IgD-negative memory B cell (primary cell): ENCODE data around the gene CD44. TPM values are rescaled to one million over a fixed set of nuclear protein-coding genes. Genes with fewer than 3 reads are reported as not detected.
"Not testable (repeated sequence)": the region's sequence is repeated elsewhere in the genome, so short reads cannot be mapped to it uniquely, and the experiment has no call there.

Experiments used
- H3K27ac Mint-ChIP-seq, 3 donors: one replicate each; pipeline ENCODE4 v1.8.0; 2020 to 2022; ENCODE audit warnings: mild to moderate bottlenecking in 3 of 3, mixed read lengths in 3 of 3, moderate library complexity in 1 of 3
- H3K27me3 Mint-ChIP-seq: one replicate; pipeline ENCODE4 v1.8.0; 2021; ENCODE audit warnings: mixed read lengths
- H3K36me3 Mint-ChIP-seq: one replicate; pipeline ENCODE4 v1.8.0; 2020; ENCODE audit warnings: mild to moderate bottlenecking, mixed read lengths
- H3K4me1 Mint-ChIP-seq, 3 donors: one replicate each; pipeline ENCODE4 v1.8.0; 2020 to 2022; ENCODE audit warnings: mixed read lengths in 3 of 3, mild to moderate bottlenecking in 1 of 3
- H3K4me3 Mint-ChIP-seq, 4 donors: one replicate each; pipeline ENCODE4 v1.8.0; 2020 to 2022; ENCODE audit warnings: mild to moderate bottlenecking in 4 of 4, mixed read lengths in 4 of 4, moderate library complexity in 3 of 4
- H3K9me3 Mint-ChIP-seq, 3 donors: one replicate each; pipeline ENCODE4 v1.8.0; 2020 to 2021; ENCODE audit warnings: mixed read lengths in 3 of 3, mild to moderate bottlenecking in 1 of 3
- polyA plus RNA-seq: library from polyadenylated mRNA; unstranded; fragments of 300-500 nt; fragmentation: Illumina TruSeq; gene quantifications from one replicate; pipeline ENCODE4 v1.2.3, GENCODE V29; 2021

The CD44 gene
- polyA plus RNA-seq, 1 donor from 2014 or later, result 176 TPM

DNA sequence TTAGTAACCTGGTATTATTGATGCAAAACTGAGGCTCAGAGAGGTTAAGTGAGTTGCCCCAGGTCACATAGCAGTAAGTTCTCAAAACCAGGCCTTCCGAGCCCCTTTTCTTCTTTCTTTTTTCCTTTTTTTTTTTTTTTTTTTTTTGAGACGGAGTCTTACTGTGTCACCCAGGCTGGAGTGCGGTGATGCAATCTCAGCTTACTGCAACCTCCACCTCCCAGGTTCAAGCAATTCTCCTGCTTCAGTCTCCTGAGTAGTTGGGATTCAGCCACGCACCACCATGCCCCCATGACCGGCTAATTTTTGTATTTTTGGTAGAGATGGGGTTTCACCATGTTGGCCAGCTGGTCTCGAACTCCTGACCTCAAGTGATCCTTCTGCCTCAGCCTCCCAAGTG is 87.8 kb downstream of the CD44 start:
- H3K4me1 Mint-ChIP-seq, H3K27me3 Mint-ChIP-seq: not testable (repeated sequence)

DNA sequence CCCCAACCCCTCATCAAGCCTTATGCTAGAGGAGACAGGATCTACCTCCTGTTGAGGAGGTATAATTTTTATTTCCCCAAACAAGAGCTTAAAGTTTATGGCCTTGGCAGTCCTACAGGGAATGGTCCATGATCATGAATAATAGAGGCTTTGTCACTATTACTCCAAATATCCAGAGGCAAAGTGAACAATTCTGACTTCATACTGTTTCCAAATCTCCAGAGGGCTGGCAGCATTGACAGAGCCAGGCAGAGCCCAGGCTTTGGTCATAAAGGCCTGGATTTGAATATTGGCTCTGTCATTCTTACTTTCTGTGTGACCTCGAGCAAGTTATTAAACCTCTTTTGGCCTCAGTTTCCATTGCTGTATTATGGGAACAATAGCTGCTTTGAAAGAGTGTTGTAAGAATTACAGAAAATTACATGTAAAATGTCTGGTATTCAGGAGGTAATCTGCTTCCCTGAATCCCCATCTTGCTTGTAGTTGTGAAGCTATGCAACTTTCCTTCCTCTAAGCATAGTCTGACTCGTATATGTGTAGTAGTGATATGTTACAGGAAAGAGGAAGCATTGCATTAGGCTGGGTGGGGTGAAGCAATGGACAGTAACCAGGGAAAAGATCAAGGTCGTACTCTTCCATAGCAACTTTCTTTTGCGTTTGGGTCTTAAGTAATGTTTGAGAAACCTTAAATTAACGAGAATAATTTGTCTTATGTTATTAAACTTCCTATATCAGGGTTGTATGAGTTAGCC is 88.8 kb downstream of the CD44 start:
- peaks cover 20% of the 10 kb centered on the region for H3K36me3 Mint-ChIP-seq
- peak overlapping the region in 2 of 3 donors; percentile 0 to 81 for H3K27ac Mint-ChIP-seq
- H3K27me3 Mint-ChIP-seq, result no peaks in the 10 kb centered on the region
- peaks cover 0 to 4% (median 0%) of the 10 kb centered on the region in 3 donors for H3K9me3 Mint-ChIP-seq
- H3K4me1 Mint-ChIP-seq, result peaks cover 0 to 7% (median 0%) of the 10 kb centered on the region in 3 donors
- H3K4me3 Mint-ChIP-seq, result no peak overlapping the region

More for the DNA sequence above, 87.8 kb downstream of the CD44 start:
- not testable (repeated sequence) for H3K4me3 Mint-ChIP-seq, H3K9me3 Mint-ChIP-seq
- peak overlapping the region in 2 of 3 donors; percentile 13 to 46 for H3K27ac Mint-ChIP-seq
- peaks cover 17% of the 10 kb centered on the region for H3K36me3 Mint-ChIP-seq

DNA sequence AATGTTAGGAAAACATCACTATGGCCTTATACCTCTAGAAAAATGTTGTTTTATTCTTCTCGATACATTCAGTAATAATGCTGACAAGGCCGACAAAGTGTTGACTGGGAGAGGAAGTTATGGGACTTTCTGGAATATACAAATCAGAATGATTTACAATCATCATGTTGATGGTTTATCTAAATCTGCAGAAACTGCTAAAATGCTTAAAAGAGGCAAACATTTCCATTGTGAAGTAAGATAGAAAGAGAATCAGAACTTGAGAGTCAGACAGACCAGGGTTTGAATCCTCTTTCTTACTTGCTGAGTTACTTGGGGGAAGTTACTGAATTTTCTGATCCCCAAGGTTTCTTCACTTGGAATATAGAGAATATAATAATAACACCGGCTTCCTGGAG is 89.4 kb downstream of the CD44 start:
- Mint-ChIP-seq H3K27ac (peak overlapping the region in 1 of 3 donors; percentile 81), H3K9me3 (peaks cover 0 to 7% (median 0%) of the 10 kb centered on the region in 3 donors), H3K27me3 (no peaks in the 10 kb centered on the region), H3K36me3 (peaks cover 18% of the 10 kb centered on the region), H3K4me3 (no peak overlapping the region), H3K4me1 (peaks cover 0 to 7% (median 1%) of the 10 kb centered on the region in 3 donors)

DNA sequence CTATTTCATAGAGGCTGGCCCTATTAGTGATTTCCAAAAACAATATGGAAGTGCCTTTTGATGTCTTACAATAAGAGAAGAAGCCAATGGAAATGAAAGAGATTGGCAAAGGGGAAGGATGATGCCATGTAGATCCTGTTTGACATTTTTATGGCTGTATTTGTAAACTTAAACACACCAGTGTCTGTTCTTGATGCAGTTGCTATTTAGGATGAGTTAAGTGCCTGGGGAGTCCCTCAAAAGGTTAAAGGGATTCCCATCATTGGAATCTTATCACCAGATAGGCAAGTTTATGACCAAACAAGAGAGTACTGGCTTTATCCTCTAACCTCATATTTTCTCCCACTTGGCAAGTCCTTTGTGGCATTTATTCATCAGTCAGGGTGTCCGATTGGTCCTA is 91.4 kb downstream of the CD44 start:
- H3K4me1 Mint-ChIP-seq, result peaks cover 3 to 13% (median 7%) of the 10 kb centered on the region in 3 donors
- peak overlapping the region in 1 of 3 donors; percentile 10 for H3K27ac Mint-ChIP-seq
- peaks cover 0 to 7% (median 0%) of the 10 kb centered on the region in 3 donors for H3K9me3 Mint-ChIP-seq
- peaks cover 17% of the 10 kb centered on the region for H3K36me3 Mint-ChIP-seq
- no peaks in the 10 kb centered on the region for H3K27me3 Mint-ChIP-seq
- H3K4me3 Mint-ChIP-seq, result no peak overlapping the region

DNA sequence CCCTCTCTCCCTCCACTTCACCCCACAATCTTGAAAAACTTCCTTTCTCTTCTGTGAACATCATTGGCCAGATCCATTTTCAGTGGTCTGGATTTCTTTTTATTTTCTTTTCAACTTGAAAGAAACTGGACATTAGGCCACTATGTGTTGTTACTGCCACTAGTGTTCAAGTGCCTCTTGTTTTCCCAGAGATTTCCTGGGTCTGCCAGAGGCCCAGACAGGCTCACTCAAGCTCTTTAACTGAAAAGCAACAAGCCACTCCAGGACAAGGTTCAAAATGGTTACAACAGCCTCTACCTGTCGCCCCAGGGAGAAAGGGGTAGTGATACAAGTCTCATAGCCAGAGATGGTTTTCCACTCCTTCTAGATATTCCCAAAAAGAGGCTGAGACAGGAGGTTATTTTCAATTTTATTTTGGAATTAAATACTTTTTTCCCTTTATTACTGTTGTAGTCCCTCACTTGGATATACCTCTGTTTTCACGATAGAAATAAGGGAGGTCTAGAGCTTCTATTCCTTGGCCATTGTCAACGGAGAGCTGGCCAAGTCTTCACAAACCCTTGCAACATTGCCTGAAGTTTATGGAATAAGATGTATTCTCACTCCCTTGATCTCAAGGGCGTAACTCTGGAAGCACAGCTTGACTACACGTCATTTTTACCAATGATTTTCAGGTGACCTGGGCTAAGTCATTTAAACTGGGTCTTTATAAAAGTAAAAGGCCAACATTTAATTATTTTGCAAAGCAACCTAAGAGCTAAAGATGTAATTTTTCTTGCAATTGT is 92.3 kb downstream of the CD44 start:
- Mint-ChIP-seq H3K4me1 (peaks cover 6 to 21% (median 13%) of the 10 kb centered on the region in 3 donors), H3K27me3 (no peaks in the 10 kb centered on the region), H3K4me3 (no peak overlapping the region), H3K27ac (peak overlapping the region in 1 of 3 donors; percentile 11), H3K9me3 (peaks cover 0 to 7% (median 0%) of the 10 kb centered on the region in 3 donors), H3K36me3 (peaks cover 17% of the 10 kb centered on the region)

DNA sequence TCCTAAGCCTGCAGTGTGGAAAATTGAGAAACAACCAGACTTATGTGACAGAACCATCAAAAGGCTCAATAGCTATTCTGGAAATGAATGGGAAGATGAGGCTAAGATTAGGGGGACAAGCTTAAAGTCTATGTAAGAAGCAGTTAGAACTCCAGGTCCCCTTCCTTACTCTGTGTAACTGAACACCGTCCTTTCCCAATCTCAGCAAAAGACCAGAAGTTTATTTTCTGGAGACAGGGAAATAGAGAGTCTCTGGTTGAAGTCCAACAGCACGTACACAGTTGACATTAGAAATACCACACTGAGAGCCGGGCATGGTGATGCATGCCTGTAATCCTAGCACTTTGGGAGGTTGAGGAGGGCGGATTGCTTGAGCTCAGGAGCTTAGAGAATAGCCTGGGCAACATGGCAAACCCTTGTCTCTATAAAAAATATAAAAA is 93.9 kb downstream of the CD44 start:
- Mint-ChIP-seq H3K36me3 (peaks cover 14% of the 10 kb centered on the region), H3K4me1 (peaks cover 10 to 31% (median 12%) of the 10 kb centered on the region in 3 donors), H3K27me3 (no peaks in the 10 kb centered on the region), H3K4me3 (no peak overlapping the region), H3K27ac (peak overlapping the region in 1 of 3 donors; percentile 6), H3K9me3 (peaks cover 0 to 7% (median 0%) of the 10 kb centered on the region in 3 donors)

DNA sequence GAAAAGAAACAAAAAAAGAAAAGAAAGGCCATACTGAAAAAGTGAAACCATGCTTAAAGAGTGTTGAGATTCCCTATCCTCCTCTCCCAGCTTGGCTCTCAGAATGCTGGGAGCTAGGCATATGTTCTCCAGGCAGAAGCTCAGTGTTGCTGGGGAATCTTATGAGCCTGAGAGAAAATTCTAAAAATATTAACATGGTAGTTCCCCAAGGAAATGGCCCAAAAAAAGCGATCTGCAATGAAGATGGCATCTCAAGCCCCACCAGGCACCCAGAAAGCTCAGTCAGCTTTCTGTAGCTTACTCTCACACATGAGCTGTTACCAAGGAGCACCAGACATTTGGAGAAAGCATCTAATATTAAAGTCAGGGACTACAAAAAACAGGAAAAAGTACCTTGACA is 94.5 kb downstream of the CD44 start:
- peaks cover 13 to 36% (median 17%) of the 10 kb centered on the region in 3 donors for H3K4me1 Mint-ChIP-seq
- peaks cover 0 to 7% (median 0%) of the 10 kb centered on the region in 3 donors for H3K9me3 Mint-ChIP-seq
- no peaks in the 10 kb centered on the region for H3K27me3 Mint-ChIP-seq
- peaks cover 14% of the 10 kb centered on the region for H3K36me3 Mint-ChIP-seq
- peak overlapping the region; percentile 12 to 54 (median 48) for H3K27ac Mint-ChIP-seq
- H3K4me3 Mint-ChIP-seq, result no peak overlapping the region

DNA sequence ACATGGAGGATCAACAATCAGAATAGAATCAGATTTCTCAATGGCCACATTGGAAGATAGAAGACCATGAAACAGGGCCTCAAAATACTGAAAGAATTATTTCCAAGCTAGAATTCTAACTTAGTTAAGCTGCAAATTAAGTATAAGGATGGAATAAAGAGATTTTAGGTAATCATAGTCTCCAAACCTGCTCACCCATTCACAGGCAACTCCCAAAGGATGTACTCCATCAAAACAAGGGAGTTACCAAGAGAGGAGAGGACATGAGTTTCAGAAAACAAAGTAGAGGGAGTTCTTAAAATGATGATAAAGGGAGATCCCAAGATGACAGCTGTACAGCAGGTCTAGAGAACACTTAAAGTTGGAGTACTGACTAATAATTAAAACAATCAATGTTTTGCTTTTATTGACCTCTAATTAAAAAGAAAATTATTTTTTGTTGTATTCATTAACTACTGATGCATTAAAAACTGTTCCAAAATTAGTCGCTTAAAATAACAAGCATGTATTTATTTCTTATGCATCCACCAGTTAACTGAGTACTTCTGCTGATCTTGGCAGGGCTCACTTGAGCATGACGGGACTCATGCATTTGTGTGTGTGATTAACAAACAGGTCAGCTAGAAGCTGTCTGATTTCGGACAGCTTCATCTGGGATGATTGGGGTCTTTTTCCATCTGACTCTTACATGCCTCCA is 95.6 kb downstream of the CD44 start:
- Mint-ChIP-seq H3K4me1 (peaks cover 13 to 36% (median 17%) of the 10 kb centered on the region in 3 donors), H3K4me3 (no peak overlapping the region), H3K27me3 (no peaks in the 10 kb centered on the region), H3K27ac (no peak overlapping the region), H3K9me3 (peaks cover 0 to 7% (median 0%) of the 10 kb centered on the region in 3 donors), H3K36me3 (peaks cover 9% of the 10 kb centered on the region)

DNA sequence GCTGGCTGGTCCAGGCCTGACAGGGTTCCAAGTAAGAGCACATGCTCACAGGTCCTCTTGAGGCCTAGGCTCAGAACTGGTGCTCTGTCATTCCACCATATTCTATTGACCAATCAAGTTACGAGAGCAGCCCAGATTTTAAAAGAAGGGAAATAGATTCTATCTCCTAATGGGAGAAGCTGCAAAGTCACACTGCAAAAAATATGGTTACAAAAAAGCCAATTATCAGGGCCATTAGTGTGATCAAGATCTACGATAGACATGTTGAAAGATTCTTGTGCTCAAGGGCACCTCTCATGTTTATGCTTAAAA is 96.1 kb downstream of the CD44 start:
- Mint-ChIP-seq H3K9me3 (peaks cover 0 to 7% (median 0%) of the 10 kb centered on the region in 3 donors), H3K4me3 (no peak overlapping the region), H3K4me1 (peaks cover 13 to 36% (median 18%) of the 10 kb centered on the region in 3 donors), H3K27me3 (no peaks in the 10 kb centered on the region), H3K27ac (no peak overlapping the region), H3K36me3 (peaks cover 9% of the 10 kb centered on the region)

DNA sequence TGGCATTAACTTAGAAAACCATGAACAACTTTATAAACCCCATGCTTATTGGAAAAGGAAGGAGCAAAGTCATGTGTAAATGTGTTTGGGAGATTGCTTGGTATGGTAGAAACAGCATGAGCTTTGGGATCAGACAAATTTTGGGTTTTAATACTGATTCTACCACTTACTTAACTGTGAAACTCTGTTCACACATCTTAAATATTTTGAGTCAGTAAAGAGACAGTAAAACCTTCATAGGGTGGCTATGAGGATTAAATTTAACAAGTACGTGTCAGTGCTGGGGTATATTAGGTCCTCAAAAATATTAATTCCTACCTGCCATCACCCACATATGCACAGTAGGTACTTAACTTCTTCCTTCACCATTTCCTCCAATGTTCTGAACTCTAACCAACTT is 96.5 kb downstream of the CD44 start:
- H3K4me1 Mint-ChIP-seq, result peaks cover 13 to 36% (median 19%) of the 10 kb centered on the region in 3 donors
- H3K27ac Mint-ChIP-seq, result peak overlapping the region in 1 of 3 donors; percentile 6
- no peak overlapping the region for H3K4me3 Mint-ChIP-seq
- H3K27me3 Mint-ChIP-seq, result no peaks in the 10 kb centered on the region
- peaks cover 0 to 7% (median 0%) of the 10 kb centered on the region in 3 donors for H3K9me3 Mint-ChIP-seq
- H3K36me3 Mint-ChIP-seq, result peaks cover 6% of the 10 kb centered on the region

DNA sequence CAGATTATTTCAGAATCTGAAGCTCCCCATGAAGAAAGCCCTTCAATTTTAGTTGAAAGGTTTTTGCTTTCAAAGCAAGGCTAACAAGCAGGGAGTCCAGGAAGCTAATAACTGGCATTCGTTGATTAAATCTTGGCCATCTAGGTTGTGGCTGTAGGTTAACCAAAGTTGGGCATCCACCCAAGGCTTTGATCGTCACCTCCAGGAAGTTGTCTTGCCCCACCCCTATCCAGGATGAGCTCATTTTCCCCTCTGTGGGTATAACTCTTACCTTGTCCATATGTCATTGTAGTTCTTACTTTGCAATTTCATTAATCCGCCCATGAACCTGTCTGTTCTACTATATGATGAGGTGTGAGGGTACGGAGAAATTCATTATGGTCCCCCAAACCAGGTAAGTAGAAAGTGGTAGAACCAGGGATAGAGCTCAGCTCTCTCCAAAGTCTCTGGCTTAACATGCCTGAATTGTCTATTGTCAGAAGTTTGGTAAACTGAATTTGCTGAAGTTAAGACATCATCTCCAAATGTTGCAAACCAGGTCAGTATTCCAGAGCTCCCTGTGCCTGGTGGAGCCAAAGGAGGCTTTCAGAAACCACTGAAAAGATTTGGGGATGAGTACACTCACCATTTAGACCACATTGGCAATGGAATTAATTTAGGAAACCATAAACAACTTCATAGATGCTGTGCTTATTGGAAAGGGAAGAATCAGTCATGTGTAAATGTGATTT is 97.1 kb downstream of the CD44 start:
- no peaks in the 10 kb centered on the region for H3K27me3 Mint-ChIP-seq
- peak overlapping the region in 2 of 3 donors; percentile 6 to 11 for H3K27ac Mint-ChIP-seq
- peak overlapping the region in 1 of 4 donors; percentile 13 for H3K4me3 Mint-ChIP-seq
- H3K9me3 Mint-ChIP-seq, result peaks cover 0 to 7% (median 0%) of the 10 kb centered on the region in 3 donors
- H3K36me3 Mint-ChIP-seq, result peaks cover 3% of the 10 kb centered on the region
- H3K4me1 Mint-ChIP-seq, result peaks cover 13 to 36% (median 19%) of the 10 kb centered on the region in 3 donors

DNA sequence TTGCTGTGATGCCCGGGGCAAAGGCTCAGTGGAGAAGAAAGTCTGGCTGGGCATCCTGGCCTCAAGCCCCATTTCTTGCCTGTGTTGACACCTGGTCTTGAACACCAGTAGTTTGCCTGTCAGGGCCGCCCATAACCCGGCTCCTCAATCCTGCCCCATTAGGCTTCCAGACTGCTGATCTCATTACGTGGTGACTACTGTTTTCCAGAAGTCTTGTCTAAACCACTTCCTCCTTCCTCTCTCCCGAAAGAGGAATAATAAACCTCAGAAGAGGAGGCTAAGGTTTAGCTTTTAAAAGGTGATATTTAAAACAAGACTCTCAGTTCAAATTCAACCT is 97.7 kb downstream of the CD44 start:
- H3K36me3 Mint-ChIP-seq, result peaks cover 3% of the 10 kb centered on the region

DNA sequence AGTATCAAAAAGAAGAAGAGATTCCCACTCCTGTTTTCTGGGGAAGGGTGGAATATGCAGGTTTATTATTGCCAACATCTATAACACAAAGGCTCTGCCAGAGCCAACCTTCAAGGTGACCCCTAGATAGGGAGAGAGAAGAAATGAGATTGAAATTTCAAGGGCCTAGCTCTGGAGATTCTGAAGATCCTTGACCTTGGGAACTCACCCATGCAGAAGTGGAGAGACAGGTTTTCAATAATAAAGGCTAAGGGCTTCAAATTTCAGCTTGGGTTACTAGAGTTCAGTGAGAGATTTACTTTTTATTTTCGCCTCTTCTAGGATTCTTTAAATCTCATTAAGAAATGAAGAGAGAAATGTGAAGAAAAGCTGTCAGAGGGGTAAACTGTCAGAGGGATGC is 98.4 kb downstream of the CD44 start:
- Mint-ChIP-seq H3K4me1 (peaks cover 13 to 36% (median 19%) of the 10 kb centered on the region in 3 donors), H3K27ac (no peak overlapping the region), H3K36me3 (no peaks in the 10 kb centered on the region)

More for the DNA sequence above, 97.7 kb downstream of the CD44 start:
- H3K4me3 Mint-ChIP-seq, result no peak overlapping the region
- no peaks in the 10 kb centered on the region for H3K27me3 Mint-ChIP-seq
- H3K27ac Mint-ChIP-seq, result peak overlapping the region in 1 of 3 donors; percentile 6
- peaks cover 0 to 7% (median 0%) of the 10 kb centered on the region in 3 donors for H3K9me3 Mint-ChIP-seq
- H3K4me1 Mint-ChIP-seq, result peaks cover 13 to 36% (median 19%) of the 10 kb centered on the region in 3 donors

More for the DNA sequence above, 98.4 kb downstream of the CD44 start:
- Mint-ChIP-seq H3K9me3 (peaks cover 0 to 7% (median 0%) of the 10 kb centered on the region in 3 donors), H3K4me3 (no peak overlapping the region), H3K27me3 (no peaks in the 10 kb centered on the region)
